ENCODE results near the gene SPG11. TPM values are rescaled to one million over a fixed set of nuclear protein-coding genes. Genes with fewer than 3 reads are reported as not detected.
"Not testable (repeated sequence)": the region's sequence is repeated elsewhere in the genome, so short reads cannot be mapped to it uniquely, and the experiment has no call there.

Gene SPG11
- total and polyA plus RNA-seq, 5 donors from 2014 or later: 21.6 to 71.5 (median 26.8) TPM

DNA sequence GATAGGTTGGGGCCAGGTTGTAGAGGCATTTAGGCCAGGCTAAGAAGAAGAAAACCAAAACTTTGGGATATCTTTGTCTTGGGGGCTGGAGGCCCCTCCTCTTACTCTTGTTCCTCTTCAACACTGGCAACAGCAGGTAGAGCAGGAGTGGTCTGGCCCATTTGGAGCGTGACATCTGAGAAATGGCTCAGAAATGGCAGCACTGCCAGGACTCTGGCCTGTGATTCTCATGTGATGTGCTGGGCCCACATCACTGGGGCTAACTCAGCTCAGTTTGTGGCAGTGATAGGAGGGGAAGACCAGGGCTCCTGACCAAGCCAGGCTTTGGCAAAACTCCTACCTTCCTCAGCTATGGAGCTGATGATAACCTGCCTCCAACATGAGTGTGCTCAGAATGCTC, 29.2 kb upstream of the SPG11 start:
- no peak for ATAC-seq (ENCODE audit: low read depth in 2 of 2)

DNA sequence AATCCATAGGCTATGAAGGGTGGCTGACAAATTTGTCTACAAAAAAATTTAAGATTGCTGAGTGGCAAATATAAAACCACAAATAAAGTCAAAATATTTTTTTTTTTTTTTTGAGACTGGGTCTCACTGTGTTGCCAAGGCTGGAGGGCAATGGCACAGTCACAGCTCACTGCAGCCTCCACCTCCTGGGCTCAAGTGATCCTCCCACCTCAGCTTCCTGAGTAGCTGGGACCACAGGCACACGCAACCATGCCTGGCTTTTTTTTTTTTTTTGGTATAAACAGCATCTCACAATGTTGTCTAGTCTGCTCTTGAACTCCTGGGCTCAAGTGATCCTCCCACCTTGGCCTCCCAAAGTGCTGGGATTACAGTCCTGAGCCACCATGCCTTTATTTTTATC, 26.8 kb upstream of the SPG11 start:
- not testable (repeated sequence) for H3K9me3 ChIP-seq (ENCODE audit: control insufficient read depth in 2 of 2, low read length in 2 of 2); H3K4me1 ChIP-seq (ENCODE audit: control insufficient read depth, insufficient read depth, low read length, poor library complexity, severe bottlenecking); H3K27me3 Mint-ChIP-seq; H3K36me3 ChIP-seq (ENCODE audit: control insufficient read depth, insufficient read depth, low read length); H3K27me3 ChIP-seq (ENCODE audit: control insufficient read depth, insufficient read depth, low read length)
- peak overlapping the region in 1 of 4 donors; percentile 66 for H3K4me3 Mint-ChIP-seq
- peaks cover 19% of the 10 kb centered on the region for H3K36me3 Mint-ChIP-seq
- H3K4me1 Mint-ChIP-seq: peaks cover 7 to 70% (median 38%) of the 10 kb centered on the region in 4 donors
- Histone ChIP-seq H3K4me3 (ENCODE audit: low read depth, low read length) (peak overlapping the region; percentile 26), H3K27ac (ENCODE audit: insufficient read depth, low read length, poor library complexity, severe bottlenecking) (peak overlapping the region; percentile 23)
- peak; percentile 31 for ATAC-seq (ENCODE audit: low read depth in 2 of 2)
- peak overlapping the region in 1 of 3 donors; percentile 68 for H3K27ac Mint-ChIP-seq
- peak in 2 of 3 donors; percentile 22 to 48 for DNase-seq
- H3K9me3 Mint-ChIP-seq: peaks cover 0 to 38% (median 8%) of the 10 kb centered on the region in 7 donors

More for the DNA sequence above, 29.2 kb upstream of the SPG11 start:
- no peak overlapping the region for H3K27ac ChIP-seq (ENCODE audit: insufficient read depth, low read length, poor library complexity, severe bottlenecking)
- H3K4me1 ChIP-seq (ENCODE audit: control insufficient read depth, insufficient read depth, low read length, poor library complexity, severe bottlenecking): peaks cover 4% of the 10 kb centered on the region
- no peak overlapping the region for H3K4me3 ChIP-seq (ENCODE audit: low read depth, low read length)
- peaks cover 0 to 16% (median under 1%) of the 10 kb centered on the region in 7 donors for H3K9me3 Mint-ChIP-seq
- H3K4me3 Mint-ChIP-seq: no peak overlapping the region
- H3K36me3 Mint-ChIP-seq: peaks cover 5% of the 10 kb centered on the region
- DNase-seq: no peak
- peaks cover 5 to 64% (median 35%) of the 10 kb centered on the region in 4 donors for H3K4me1 Mint-ChIP-seq
- H3K36me3 ChIP-seq (ENCODE audit: control insufficient read depth, insufficient read depth, low read length): no peaks in the 10 kb centered on the region
- H3K27me3 ChIP-seq (ENCODE audit: control insufficient read depth, insufficient read depth, low read length): no peaks in the 10 kb centered on the region
- H3K27ac Mint-ChIP-seq: peak overlapping the region in 1 of 3 donors; percentile 4
- no peaks in the 10 kb centered on the region for H3K27me3 Mint-ChIP-seq
- peaks cover 2% of the 10 kb centered on the region in 2 experiments for H3K9me3 ChIP-seq (ENCODE audit: control insufficient read depth in 2 of 2, low read length in 2 of 2)

DNA sequence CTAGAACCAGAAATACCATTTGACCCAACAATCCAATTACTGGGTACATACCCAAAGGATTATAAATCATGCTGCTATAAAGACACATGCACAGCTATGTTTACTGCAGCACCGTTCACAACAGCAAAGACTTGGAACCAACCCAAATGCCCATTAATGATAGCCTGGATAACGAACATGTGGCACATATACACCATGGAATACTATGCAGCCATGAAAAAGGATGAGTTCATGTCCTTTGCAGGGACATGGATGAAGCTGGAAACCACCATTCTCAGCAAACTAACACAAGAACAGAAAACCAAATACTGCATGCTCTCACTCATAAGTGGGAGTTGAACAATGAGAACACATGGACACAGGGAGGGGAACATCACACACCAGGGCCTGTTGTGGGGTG, 25.9 kb upstream of the SPG11 start:
- Mint-ChIP-seq H3K9me3 (peaks cover 0 to 46% (median 11%) of the 10 kb centered on the region in 7 donors), H3K4me1 (peaks cover 9 to 74% (median 36%) of the 10 kb centered on the region in 4 donors), H3K36me3 (peaks cover 22% of the 10 kb centered on the region), H3K27ac (peak overlapping the region in 2 of 3 donors; percentile 48 to 82), H3K4me3 (peak overlapping the region in 3 of 4 donors; percentile 7 to 52 (median 11))
- H3K36me3 ChIP-seq (ENCODE audit: control insufficient read depth, insufficient read depth, low read length); H3K27me3 ChIP-seq (ENCODE audit: control insufficient read depth, insufficient read depth, low read length); ATAC-seq (ENCODE audit: low read depth in 2 of 2); H3K4me3 ChIP-seq (ENCODE audit: low read depth, low read length); H3K27ac ChIP-seq (ENCODE audit: insufficient read depth, low read length, poor library complexity, severe bottlenecking); H3K27me3 Mint-ChIP-seq; DNase-seq; H3K4me1 ChIP-seq (ENCODE audit: control insufficient read depth, insufficient read depth, low read length, poor library complexity, severe bottlenecking): not testable (repeated sequence)
- peaks cover 2 to 11% of the 10 kb centered on the region in 2 experiments for H3K9me3 ChIP-seq (ENCODE audit: control insufficient read depth in 2 of 2, low read length in 2 of 2)

DNA sequence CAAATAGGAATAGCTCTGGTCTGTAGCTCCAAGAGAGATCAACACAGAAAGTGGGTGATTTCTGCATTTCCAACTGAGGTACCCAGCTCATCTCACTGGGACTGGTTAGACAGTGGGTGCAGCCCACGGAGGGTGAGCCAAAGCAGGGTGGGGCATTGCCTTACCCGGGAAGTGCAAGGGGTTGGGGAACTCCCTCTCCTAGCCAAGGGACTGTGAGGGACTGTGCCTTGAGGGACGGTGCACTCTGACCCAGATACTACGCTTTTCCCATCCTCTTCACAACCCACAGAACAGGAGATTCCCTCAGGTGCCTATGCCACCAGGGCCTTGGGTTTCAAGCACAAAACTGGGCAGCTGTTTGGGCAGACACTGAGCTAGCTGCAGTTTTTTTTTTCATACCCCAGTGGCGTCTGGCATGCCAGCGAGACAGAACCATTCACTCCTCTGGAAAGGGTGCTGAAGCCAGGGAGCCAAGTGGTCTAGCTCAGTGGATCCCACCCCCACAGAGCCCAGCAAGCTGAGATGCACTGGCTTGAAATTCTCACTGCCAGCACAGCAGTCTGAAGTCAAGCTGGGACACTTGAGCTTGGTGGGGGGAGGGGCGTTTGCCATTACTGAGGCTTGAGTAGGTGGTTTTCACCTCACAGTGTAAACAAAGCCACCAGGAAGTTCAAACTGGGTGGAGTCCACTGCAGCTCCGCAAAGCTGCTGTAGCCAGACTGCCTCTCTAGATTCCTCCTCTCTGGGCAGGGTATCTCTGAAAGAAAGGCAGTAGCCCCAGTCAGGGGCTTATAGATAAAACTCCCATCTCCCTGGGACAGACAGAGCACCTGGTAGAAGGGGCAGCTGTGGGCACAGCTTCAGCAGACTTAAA, 19.6 kb upstream of the SPG11 start:
- Histone ChIP-seq H3K27ac (ENCODE audit: insufficient read depth, low read length, poor library complexity, severe bottlenecking) (peak overlapping the region; percentile 61), H3K4me1 (ENCODE audit: control insufficient read depth, insufficient read depth, low read length, poor library complexity, severe bottlenecking) (peaks cover 63% of the 10 kb centered on the region), H3K4me3 (ENCODE audit: low read depth, low read length) (peak overlapping the region; percentile 54), H3K9me3 (ENCODE audit: control insufficient read depth in 2 of 2, low read length in 2 of 2) (peaks cover 2 to 13% of the 10 kb centered on the region in 2 experiments)
- H3K9me3 Mint-ChIP-seq: peaks cover 0 to 60% (median 19%) of the 10 kb centered on the region in 7 donors
- not testable (repeated sequence) for H3K27me3 ChIP-seq (ENCODE audit: control insufficient read depth, insufficient read depth, low read length); H3K27me3 Mint-ChIP-seq; H3K36me3 ChIP-seq (ENCODE audit: control insufficient read depth, insufficient read depth, low read length)
- ATAC-seq (ENCODE audit: low read depth in 2 of 2): peak in 1 of 2 donors; percentile 50
- peak overlapping the region; percentile 77 to 93 (median 88) for H3K4me3 Mint-ChIP-seq
- H3K36me3 Mint-ChIP-seq: peaks cover 46% of the 10 kb centered on the region
- peak overlapping the region; percentile 92 to 97 (median 95) for H3K27ac Mint-ChIP-seq
- peak; percentile 54 to 95 (median 84) for DNase-seq
- peaks cover 46 to 91% (median 68%) of the 10 kb centered on the region in 4 donors for H3K4me1 Mint-ChIP-seq

DNA sequence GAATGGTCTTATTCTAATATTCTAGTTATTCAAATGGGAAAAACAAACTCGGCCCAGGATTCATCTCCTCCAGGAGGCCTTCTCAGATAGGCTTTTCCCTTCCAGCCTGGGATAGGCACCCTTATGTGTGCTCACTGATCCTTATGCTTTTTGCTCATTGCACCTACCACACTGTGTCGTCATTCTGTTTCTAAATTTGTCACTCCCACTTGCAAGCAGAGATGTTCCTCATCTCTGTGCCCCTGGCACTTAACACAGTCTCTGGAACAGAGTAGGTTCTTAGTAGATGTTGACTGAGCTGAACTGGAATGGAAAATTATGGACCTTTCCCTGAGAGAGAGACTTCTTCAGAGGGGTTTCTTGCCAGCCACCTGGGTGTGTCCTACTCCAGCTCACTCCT, 18.7 kb upstream of the SPG11 start:
- no peaks in the 10 kb centered on the region for H3K27me3 ChIP-seq (ENCODE audit: control insufficient read depth, insufficient read depth, low read length)
- peak overlapping the region; percentile 92 to 97 (median 95) for H3K27ac Mint-ChIP-seq
- peaks cover 51 to 93% (median 71%) of the 10 kb centered on the region in 4 donors for H3K4me1 Mint-ChIP-seq
- DNase-seq (no peak), ATAC-seq (ENCODE audit: low read depth in 2 of 2) (no peak)
- H3K4me3 Mint-ChIP-seq: peak overlapping the region; percentile 77 to 93 (median 88)
- H3K4me1 ChIP-seq (ENCODE audit: control insufficient read depth, insufficient read depth, low read length, poor library complexity, severe bottlenecking): peaks cover 71% of the 10 kb centered on the region
- no peaks in the 10 kb centered on the region for H3K36me3 ChIP-seq (ENCODE audit: control insufficient read depth, insufficient read depth, low read length)
- H3K27ac ChIP-seq (ENCODE audit: insufficient read depth, low read length, poor library complexity, severe bottlenecking): peak overlapping the region; percentile 61
- H3K27me3 Mint-ChIP-seq: no peaks in the 10 kb centered on the region
- H3K36me3 Mint-ChIP-seq: peaks cover 40% of the 10 kb centered on the region
- H3K4me3 ChIP-seq (ENCODE audit: low read depth, low read length): peak overlapping the region; percentile 54
- peaks cover 0 to 9% of the 10 kb centered on the region in 2 experiments for H3K9me3 ChIP-seq (ENCODE audit: control insufficient read depth in 2 of 2, low read length in 2 of 2)
- peaks cover 0 to 54% (median 17%) of the 10 kb centered on the region in 7 donors for H3K9me3 Mint-ChIP-seq

DNA sequence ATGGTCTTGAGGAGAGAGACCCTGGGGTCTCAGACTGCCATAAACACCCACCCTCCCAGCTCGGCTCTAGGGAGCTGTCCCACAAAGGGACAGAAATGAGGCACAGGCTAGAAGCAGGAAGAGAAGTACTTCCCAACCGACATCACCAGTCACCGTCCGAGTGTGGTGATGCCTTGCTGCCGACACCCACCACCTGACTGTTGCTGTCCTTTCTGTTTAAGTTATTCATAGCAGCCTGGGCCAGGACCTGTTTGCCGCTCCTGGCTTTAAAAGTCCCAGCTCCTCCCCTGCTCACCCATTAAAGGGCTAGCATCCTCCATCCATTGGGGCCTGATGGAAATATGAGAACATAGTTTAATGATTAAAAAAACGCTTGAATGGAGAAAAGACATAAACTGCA, 13.2 kb upstream of the SPG11 start:
- Mint-ChIP-seq H3K36me3 (peaks cover 18% of the 10 kb centered on the region), H3K27ac (peak overlapping the region; percentile 93 to 98 (median 97)), H3K4me1 (peaks cover 48 to 92% (median 72%) of the 10 kb centered on the region in 4 donors), H3K4me3 (peak overlapping the region; percentile 70 to 92 (median 78)), H3K9me3 (peaks cover 0 to 8% (median 3%) of the 10 kb centered on the region in 7 donors), H3K27me3 (no peaks in the 10 kb centered on the region)
- Histone ChIP-seq H3K4me1 (ENCODE audit: control insufficient read depth, insufficient read depth, low read length, poor library complexity, severe bottlenecking) (peaks cover 97% of the 10 kb centered on the region), H3K36me3 (ENCODE audit: control insufficient read depth, insufficient read depth, low read length) (no peaks in the 10 kb centered on the region), H3K4me3 (ENCODE audit: low read depth, low read length) (peak overlapping the region; percentile 65), H3K9me3 (ENCODE audit: control insufficient read depth in 2 of 2, low read length in 2 of 2) (no peaks in the 10 kb centered on the region), H3K27me3 (ENCODE audit: control insufficient read depth, insufficient read depth, low read length) (no peaks in the 10 kb centered on the region), H3K27ac (ENCODE audit: insufficient read depth, low read length, poor library complexity, severe bottlenecking) (peak overlapping the region; percentile 81)
- ATAC-seq (ENCODE audit: low read depth in 2 of 2): no peak
- DNase-seq: peak in 1 of 3 donors; percentile 69

DNA sequence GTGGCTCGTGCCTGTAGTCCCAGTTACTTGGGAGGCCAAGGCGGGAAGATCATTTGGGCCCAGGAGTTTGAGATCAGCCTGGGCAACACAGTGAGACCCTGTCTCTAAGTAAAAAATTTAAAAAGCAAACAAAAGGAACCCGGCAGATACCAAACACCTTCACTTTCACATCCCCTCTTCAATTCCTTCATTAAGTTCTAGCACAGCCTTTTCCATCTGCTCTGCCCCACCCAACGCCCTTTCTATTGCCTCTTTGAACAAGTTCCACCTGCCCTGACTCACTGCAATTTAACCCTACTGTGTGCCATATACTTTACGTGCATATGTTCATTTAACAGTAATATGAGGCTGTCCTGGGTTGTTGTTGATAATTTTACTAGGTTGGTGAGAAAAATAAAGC, 12.4 kb upstream of the SPG11 start:
- peak overlapping the region; percentile 93 to 98 (median 97) for H3K27ac Mint-ChIP-seq
- peak overlapping the region; percentile 81 for H3K27ac ChIP-seq (ENCODE audit: insufficient read depth, low read length, poor library complexity, severe bottlenecking)
- H3K4me3 Mint-ChIP-seq: peak overlapping the region; percentile 66 to 81 (median 73)
- no peaks in the 10 kb centered on the region for H3K36me3 ChIP-seq (ENCODE audit: control insufficient read depth, insufficient read depth, low read length)
- H3K9me3 Mint-ChIP-seq: peaks cover 0 to 8% (median 3%) of the 10 kb centered on the region in 7 donors
- ATAC-seq (ENCODE audit: low read depth in 2 of 2) (no peak), DNase-seq (peak in 1 of 3 donors; percentile 28)
- no peaks in the 10 kb centered on the region for H3K9me3 ChIP-seq (ENCODE audit: control insufficient read depth in 2 of 2, low read length in 2 of 2)
- H3K36me3 Mint-ChIP-seq: peaks cover 15% of the 10 kb centered on the region
- H3K4me3 ChIP-seq (ENCODE audit: low read depth, low read length): peak overlapping the region; percentile 65
- H3K27me3 ChIP-seq (ENCODE audit: control insufficient read depth, insufficient read depth, low read length): no peaks in the 10 kb centered on the region
- no peaks in the 10 kb centered on the region for H3K27me3 Mint-ChIP-seq
- peaks cover 42 to 92% (median 70%) of the 10 kb centered on the region in 4 donors for H3K4me1 Mint-ChIP-seq
- H3K4me1 ChIP-seq (ENCODE audit: control insufficient read depth, insufficient read depth, low read length, poor library complexity, severe bottlenecking): peaks cover 97% of the 10 kb centered on the region
